ENCODE results near the gene ELL.

GRCh38 chr19:18533058-18533457 lies 11.2 kb upstream of the ELL start:
- TF ChIP-seq CTCF (IDR thresholded peaks at IDR 0.05) = no peak
- no peak for TF ChIP-seq POLR2A (IDR thresholded peaks at IDR 0.05)

Measured in esophagus squamous epithelium (tissue), 4 donors.